Ectodermal cell (in vitro differentiated cells): ENCODE results near the gene SOCS2.
"Not testable (repeated sequence)": the region's sequence is repeated elsewhere in the genome, so short reads cannot be mapped to it uniquely, and the experiment has no call there.

Experiments
- H3K27ac ChIP-seq: 2 replicates; pipeline ENCODE4 v1.7.0; 2013; ENCODE audit warnings: mild to moderate bottlenecking, low read depth, low read length; ENCODE audit not compliant: insufficient read depth, poor library complexity, severe bottlenecking
- H3K27me3 ChIP-seq: 2 replicates; pipeline ENCODE4 v1.7.0; 2013; ENCODE audit warnings: mild to moderate bottlenecking, low read length; ENCODE audit not compliant: insufficient read depth, control insufficient read depth, poor library complexity, severe bottlenecking
- H3K36me3 ChIP-seq: one replicate; pipeline ENCODE4 v1.7.0; 2013; ENCODE audit warnings: low read length; ENCODE audit not compliant: control insufficient read depth, insufficient read depth
- H3K4me1 ChIP-seq: one replicate; pipeline ENCODE4 v1.7.0; 2013; ENCODE audit warnings: low read length; ENCODE audit not compliant: control insufficient read depth, insufficient read depth
- H3K4me3 ChIP-seq: 2 replicates; pipeline ENCODE4 v1.7.0; 2013; ENCODE audit warnings: low read depth, low read length, control low read depth; ENCODE audit not compliant: insufficient read depth
- H3K9me3 ChIP-seq: 2 replicates; pipeline ENCODE4 v1.7.0; 2013; ENCODE audit warnings: mild to moderate bottlenecking, low read length, moderate library complexity; ENCODE audit not compliant: control insufficient read depth
- WGBS, 2 experiments: methylation state at CpG; one replicate each; pipeline ENCODE4 v1.1.7; 2013; ENCODE audit warnings: missing lambda C conversion rate in 2 of 2; 5-methylcytosine and 5-hydroxymethylcytosine counted together

The SOCS2 gene

GRCh38 chr12:93540466-93540865 is 32.0 kb upstream of the SOCS2 start:
- Histone ChIP-seq H3K27me3 (no peaks in the 10 kb centered on the region), H3K36me3 (no peaks in the 10 kb centered on the region), H3K9me3 (no peaks in the 10 kb centered on the region), H3K27ac (no peak overlapping the region), H3K4me3 (no peak overlapping the region), H3K4me1 (no peaks in the 10 kb centered on the region)
- 86 to 100% methylated on average over 1 of the region's 1 CpG for WGBS, 2 experiments

GRCh38 chr12:93541578-93542225 is 30.8 kb upstream of the SOCS2 start:
- WGBS, 2 experiments: 86 to 90% methylated on average over 4 of the region's 4 CpGs
- Histone ChIP-seq H3K27me3 (no peaks in the 10 kb centered on the region), H3K36me3 (no peaks in the 10 kb centered on the region), H3K4me3 (no peak overlapping the region), H3K9me3 (no peaks in the 10 kb centered on the region), H3K4me1 (no peaks in the 10 kb centered on the region), H3K27ac (no peak overlapping the region)

GRCh38 chr12:93547778-93548177 is 24.7 kb upstream of the SOCS2 start:
- 82 to 95% methylated on average over 2 of the region's 2 CpGs for WGBS, 2 experiments
- Histone ChIP-seq H3K9me3 (no peaks in the 10 kb centered on the region), H3K36me3 (no peaks in the 10 kb centered on the region), H3K4me1 (no peaks in the 10 kb centered on the region), H3K27ac (no peak overlapping the region), H3K27me3 (no peaks in the 10 kb centered on the region), H3K4me3 (no peak overlapping the region)

- H3K27me3 ChIP-seq: no peaks in the 10 kb centered on the region
- no peaks in the 10 kb centered on the region for H3K36me3 ChIP-seq
- H3K9me3 ChIP-seq: no peaks in the 10 kb centered on the region
- 81 to 86% methylated on average over 6 of the region's 6 CpGs for WGBS, 2 experiments
- no peak overlapping the region for H3K27ac ChIP-seq
- H3K4me3 ChIP-seq: no peak overlapping the region
- H3K4me1 ChIP-seq: no peaks in the 10 kb centered on the region
Observed at GRCh38 chr12:93549174-93549573, 23.3 kb upstream of the SOCS2 start.

GRCh38 chr12:93550748-93551611 is 21.5 kb upstream of the SOCS2 start:
- no peaks in the 10 kb centered on the region for H3K9me3 ChIP-seq
- 82 to 87% methylated on average over 10 to 11 of the region's 11 CpGs for WGBS, 2 experiments

GRCh38 chr12:93552427-93552826 is 20.0 kb upstream of the SOCS2 start:
- Histone ChIP-seq H3K36me3 (no peaks in the 10 kb centered on the region), H3K4me3 (no peak overlapping the region), H3K27ac (no peak overlapping the region), H3K9me3 (no peaks in the 10 kb centered on the region), H3K27me3 (no peaks in the 10 kb centered on the region), H3K4me1 (no peaks in the 10 kb centered on the region)
- WGBS, 2 experiments: 81 to 83% methylated on average over 4 of the region's 4 CpGs

More at GRCh38 chr12:93550748-93551611, 21.5 kb upstream of the SOCS2 start:
- Histone ChIP-seq H3K36me3 (no peaks in the 10 kb centered on the region), H3K27ac (no peak overlapping the region), H3K4me3 (no peak overlapping the region), H3K27me3 (no peaks in the 10 kb centered on the region), H3K4me1 (no peaks in the 10 kb centered on the region)

- H3K27me3 ChIP-seq, H3K4me3 ChIP-seq: not testable (repeated sequence)
Observed at GRCh38 chr12:93557879-93558278, 14.6 kb upstream of the SOCS2 start.

GRCh38 chr12:93558685-93559084 is 13.8 kb upstream of the SOCS2 start:
- H3K4me3 ChIP-seq, H3K27ac ChIP-seq, H3K4me1 ChIP-seq, H3K36me3 ChIP-seq, H3K27me3 ChIP-seq, H3K9me3 ChIP-seq: not testable (repeated sequence)
- WGBS, 2 experiments: 78 to 100% methylated on average over 1 of the region's 1 CpG

More at GRCh38 chr12:93557879-93558278, 14.6 kb upstream of the SOCS2 start:
- not testable (repeated sequence) for H3K27ac ChIP-seq, H3K36me3 ChIP-seq, H3K9me3 ChIP-seq, H3K4me1 ChIP-seq

GRCh38 chr12:93563807-93564538 is 8.5 kb upstream of the SOCS2 start:
- WGBS, 2 experiments: 86 to 88% methylated on average over 6 of the region's 6 CpGs
- no peak overlapping the region for H3K4me3 ChIP-seq
- H3K27ac ChIP-seq: no peak overlapping the region
- no peaks in the 10 kb centered on the region for H3K9me3 ChIP-seq
- no peaks in the 10 kb centered on the region for H3K4me1 ChIP-seq
- H3K36me3 ChIP-seq: no peaks in the 10 kb centered on the region
- peaks cover under 1% of the 10 kb centered on the region for H3K27me3 ChIP-seq

GRCh38 chr12:93565760-93566159 is 6.7 kb upstream of the SOCS2 start:
- Histone ChIP-seq H3K27ac (no peak overlapping the region), H3K4me1 (no peaks in the 10 kb centered on the region), H3K4me3 (no peak overlapping the region), H3K9me3 (no peaks in the 10 kb centered on the region), H3K27me3 (peaks cover 13% of the 10 kb centered on the region), H3K36me3 (no peaks in the 10 kb centered on the region)
- 81 to 94% methylated on average over 3 of the region's 3 CpGs for WGBS, 2 experiments
